Right cardiac atrium (tissue), 5 donors: Measurements from ENCODE around the gene TRIM54. TPM values are rescaled to one million over a fixed set of nuclear protein-coding genes. Genes with fewer than 3 reads are reported as not detected.
"Not testable (repeated sequence)": the region's sequence is repeated elsewhere in the genome, so short reads cannot be mapped to it uniquely, and the experiment has no call there.

Experiments used
- ATAC-seq, 2 donors: fragments of 200-7000 bp; cut with Tn5 transposase; one replicate each; pipeline versions ENCODE4 v1.8.0 to v1.9.1; 2020; ENCODE audit warnings: moderate library complexity in 2 of 2, mild to moderate bottlenecking in 1 of 2
- DNase-seq, 3 donors: peaks; one replicate each; pipeline ENCODE4 v3.0.0-alpha.2; 2020
- H3K27ac ChIP-seq: one replicate; pipeline ENCODE4 v1.5.1; 2013; ENCODE audit warnings: mild to moderate bottlenecking, low read length, control low read depth, moderate library complexity
- H3K27me3 ChIP-seq: one replicate; pipeline ENCODE4 v1.6.1; 2013; ENCODE audit not compliant: control insufficient read depth, insufficient read depth
- H3K4me1 ChIP-seq: one replicate; pipeline ENCODE4 v1.6.1; 2013; ENCODE audit warnings: low read length; ENCODE audit not compliant: control insufficient read depth, insufficient read depth
- H3K4me3 ChIP-seq: one replicate; pipeline ENCODE4 v1.5.1; 2013; ENCODE audit warnings: low read length, control low read depth
- H3K9me3 ChIP-seq: one replicate; pipeline ENCODE4 v1.6.1; 2013; ENCODE audit warnings: low read length; ENCODE audit not compliant: control insufficient read depth
- WGBS: extraction: QIAGEN DNeasy Blood & Tissue Kit; methylation state at CpG from one replicate; pipeline ENCODE4 v1.1.7; 2013; 5-methylcytosine and 5-hydroxymethylcytosine counted together
- intact Hi-C, 4 donors: fragments of 100-400 bp; cut with DNase I; formaldehyde crosslinking; loops; one replicate each; pipeline versions ENCODE4 v1.11.0 to v1.14.0; 2022 to 2023
- polyA plus RNA-seq: library from polyadenylated mRNA; stranded (reverse); fragments of 200-250 nt; gene quantifications from one replicate; pipeline ENCODE4 v1.2.3, GENCODE V29; 2013
- total RNA-seq, 4 donors: library from RNA; stranded (reverse); fragmentation: NEBNext Ultra II Directional; extraction: Animal tissue kit (Norgen Biotek cat#: 25700); gene quantifications; one replicate each; pipeline ENCODE4 v1.2.1, GENCODE V29; 2021
- donor health status: healthy with polysubstance abuse.
- donor health status: DM: no; HTN: yes; CAD: no.
- donor health status: DM: no; HTN: no; CAD: no.
- donor health status: DM: no; HTN: yes; CAD: no; lungs with severe emphysema.
- donor health status: DM: yes; HTN: yes; CAD: no.

TRIM54 gene
- total and polyA plus RNA-seq, 5 donors, result 101 to 188 (median 144) TPM

DNA sequence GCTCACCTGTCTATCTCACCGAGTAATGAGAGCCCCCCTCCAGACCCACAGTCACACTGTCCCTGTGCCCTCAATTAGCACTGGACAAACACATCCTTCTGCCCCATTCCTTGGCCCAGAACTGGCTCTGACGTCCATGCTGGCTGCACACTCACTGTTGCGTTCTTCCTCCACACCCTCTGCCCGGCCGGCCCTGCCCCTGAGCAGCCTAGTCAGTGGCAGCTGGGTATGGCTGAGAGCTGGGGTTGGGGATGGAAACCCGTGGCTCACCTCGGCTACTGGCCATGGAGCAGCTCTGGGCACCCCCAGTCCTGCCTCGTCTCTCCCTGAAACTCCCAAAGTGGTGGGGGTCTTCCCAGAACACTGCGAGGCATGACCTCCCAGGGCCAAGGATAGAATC, 32.5 kb downstream of the TRIM54 start:
- Histone ChIP-seq H3K4me3 (no peak overlapping the region), H3K27me3 (no peaks in the 10 kb centered on the region), H3K27ac (no peak overlapping the region), H3K4me1 (no peaks in the 10 kb centered on the region), H3K9me3 (no peaks in the 10 kb centered on the region)
- ATAC-seq (peak in 1 of 2 donors; percentile 8), DNase-seq (no peak)
- intact Hi-C loops, result no loop called here
- 81% methylated on average over 9 of the region's 9 CpGs for WGBS

DNA sequence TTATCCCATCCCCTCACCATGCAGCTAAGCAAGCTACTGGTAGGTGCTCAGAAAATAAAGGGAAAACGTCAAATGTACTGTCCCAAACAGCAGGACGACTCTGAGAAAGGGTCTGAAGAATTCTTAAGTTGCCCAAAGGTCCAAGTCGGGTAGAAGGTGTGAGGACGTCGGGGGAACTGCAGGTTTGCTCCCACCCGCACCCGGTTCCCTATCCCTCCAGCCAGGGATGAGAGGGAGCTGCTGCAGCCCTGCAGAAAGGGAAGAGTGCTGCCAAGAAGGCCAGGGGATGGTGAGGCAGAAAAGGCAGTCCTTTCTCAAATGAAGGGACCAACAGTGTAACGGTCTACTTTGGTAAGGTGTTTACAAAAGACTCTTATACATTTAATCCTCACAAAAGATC, 32.9 kb downstream of the TRIM54 start:
- 72% methylated on average over 8 of the region's 8 CpGs for WGBS
- Histone ChIP-seq H3K9me3 (no peaks in the 10 kb centered on the region), H3K27me3 (no peaks in the 10 kb centered on the region), H3K4me1 (no peaks in the 10 kb centered on the region), H3K27ac (no peak overlapping the region), H3K4me3 (no peak overlapping the region)
- no peak for DNase-seq
- ATAC-seq, result no peak
- intact Hi-C loops, result no loop called here

DNA sequence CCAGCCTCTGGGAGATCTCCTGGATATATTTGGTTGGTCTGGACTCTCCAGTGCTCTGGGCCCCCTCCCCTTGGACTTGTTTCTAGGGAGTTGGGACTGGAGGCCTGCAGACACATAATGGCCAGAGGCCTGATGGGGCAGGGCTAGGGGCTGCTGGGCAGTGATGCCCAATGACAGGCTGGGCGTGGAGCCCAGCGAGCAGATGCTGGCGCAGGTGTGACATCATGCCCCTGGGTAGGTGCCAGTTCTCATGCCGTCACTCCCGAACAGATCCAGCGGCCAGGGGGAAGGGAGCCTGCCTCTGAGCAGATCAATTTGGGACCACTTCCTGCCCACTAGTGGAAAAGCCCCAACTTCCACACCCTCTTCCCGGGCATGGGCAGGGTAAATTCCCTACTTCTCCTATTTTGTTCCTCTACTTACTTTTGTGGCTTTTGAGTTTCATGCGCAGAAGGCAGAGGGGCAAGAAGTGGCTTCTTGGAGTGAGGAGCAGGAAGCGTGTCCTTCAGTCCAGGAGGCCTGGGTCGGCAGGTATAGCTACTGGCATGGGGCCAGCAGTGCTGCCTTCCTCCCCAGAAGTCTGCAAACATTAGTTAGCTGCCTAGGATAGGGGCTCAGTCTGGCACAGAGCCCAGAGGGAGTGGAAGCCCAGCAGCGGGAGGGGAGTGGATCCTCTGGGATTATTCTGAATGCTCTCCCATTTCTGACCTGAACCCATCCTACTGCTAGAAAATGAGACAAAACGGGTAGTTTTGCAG, 34.6 kb downstream of the TRIM54 start:
- Histone ChIP-seq H3K4me3 (no peak overlapping the region), H3K9me3 (no peaks in the 10 kb centered on the region), H3K27me3 (no peaks in the 10 kb centered on the region), H3K4me1 (peaks cover 3% of the 10 kb centered on the region), H3K27ac (no peak overlapping the region)
- intact Hi-C loops, result no loop called here
- DNase-seq, result peak in 2 of 3 donors; percentile 23 to 65
- peak in 1 of 2 donors; percentile 18 for ATAC-seq
- 78% methylated on average over 12 of the region's 12 CpGs for WGBS

DNA sequence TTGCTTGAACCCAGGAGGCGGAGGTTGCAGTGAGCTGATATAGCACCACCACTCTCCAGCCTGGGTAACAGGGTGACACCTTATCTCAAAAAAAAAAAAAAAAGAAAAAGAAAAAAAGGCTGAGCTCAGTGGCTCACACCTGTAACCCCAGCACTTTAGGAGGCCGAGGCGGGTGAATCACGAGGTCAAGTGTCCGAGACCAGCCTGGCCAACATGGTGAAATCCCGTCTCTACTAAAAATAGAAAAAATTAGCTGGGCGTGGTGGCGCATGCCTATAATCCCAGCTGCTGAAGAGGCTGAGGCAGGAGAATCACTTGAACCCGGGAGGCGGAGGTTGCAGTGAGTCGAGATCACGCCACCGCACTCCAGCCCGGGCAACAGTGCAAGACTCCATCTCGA, 37.6 kb downstream of the TRIM54 start:
- H3K4me3 ChIP-seq, H3K9me3 ChIP-seq, H3K27ac ChIP-seq, H3K27me3 ChIP-seq, intact Hi-C loops, ATAC-seq, H3K4me1 ChIP-seq: not testable (repeated sequence)
- DNase-seq, result peak in 1 of 3 donors; percentile 40
- 91% methylated on average over 15 of the region's 15 CpGs for WGBS

DNA sequence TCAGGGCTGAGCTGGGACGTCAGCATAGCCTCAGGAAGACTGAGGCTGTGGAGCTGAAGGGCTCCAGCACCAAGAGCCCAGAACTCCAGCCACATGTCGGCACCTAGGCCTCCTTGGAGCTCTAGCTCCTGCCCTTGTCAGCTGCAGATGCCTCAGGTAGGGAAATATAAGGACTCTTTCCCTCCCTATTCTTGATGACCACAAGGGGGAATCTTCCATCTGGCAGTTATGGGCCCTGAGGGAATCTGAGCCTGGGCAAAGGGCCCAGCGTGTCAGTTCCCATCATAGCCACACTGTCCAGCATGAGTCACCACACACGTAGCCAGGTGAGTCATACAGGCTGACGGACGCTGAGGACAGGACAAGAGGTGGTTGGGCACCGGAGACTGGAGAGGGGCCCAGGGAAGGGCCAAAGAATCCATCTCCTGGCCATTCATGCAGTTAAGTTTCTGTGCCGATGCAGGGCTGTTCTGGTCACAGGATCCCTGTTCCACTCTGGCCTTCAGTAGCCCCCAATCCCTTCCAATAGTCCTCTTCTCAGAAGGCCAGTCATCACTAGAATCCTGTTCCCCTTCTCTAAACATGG, 38.8 kb downstream of the TRIM54 start:
- H3K27me3 ChIP-seq, result no peaks in the 10 kb centered on the region
- intact Hi-C loops, result no loop called here
- WGBS, result 49% methylated on average over 8 of the region's 8 CpGs
- peak; percentile 55 to 70 for ATAC-seq
- H3K4me3 ChIP-seq, result no peak overlapping the region
- H3K4me1 ChIP-seq, result peaks cover 9% of the 10 kb centered on the region
- DNase-seq, result peak; percentile 65 to 76 (median 74)
- H3K27ac ChIP-seq, result peak overlapping the region; percentile 62
- H3K9me3 ChIP-seq, result no peaks in the 10 kb centered on the region

DNA sequence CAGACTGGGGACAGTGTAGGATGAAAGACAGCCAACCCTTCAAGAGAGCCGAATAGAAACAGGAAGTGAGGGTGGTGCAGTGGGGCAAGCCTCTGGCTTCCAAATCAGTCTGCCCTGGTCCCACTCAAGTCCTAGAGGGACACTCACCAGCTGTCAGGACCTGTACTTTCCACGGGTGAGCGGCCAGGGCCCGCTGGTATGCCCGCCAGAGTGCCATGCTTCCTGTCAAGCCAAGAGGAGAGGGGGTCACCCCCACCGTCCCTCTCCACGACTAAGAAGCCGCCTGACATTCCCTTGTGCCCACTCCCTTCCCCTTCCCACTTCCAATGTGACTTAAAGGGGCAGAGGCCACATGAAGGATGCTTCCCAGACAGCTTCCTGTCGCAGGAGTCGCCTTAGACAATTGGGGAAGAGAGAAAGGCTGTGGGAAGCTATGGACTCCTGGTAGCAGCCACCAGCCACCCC, 40.1 kb downstream of the TRIM54 start:
- 4% methylated on average over 10 of the region's 10 CpGs for WGBS
- no peaks in the 10 kb centered on the region for H3K27me3 ChIP-seq
- peak overlapping the region; percentile 75 for H3K4me3 ChIP-seq
- ATAC-seq, result peak; percentile 20 to 22
- peak in 1 of 3 donors; percentile 33 for DNase-seq
- H3K9me3 ChIP-seq, result no peaks in the 10 kb centered on the region
- peaks cover 9% of the 10 kb centered on the region for H3K4me1 ChIP-seq
- H3K27ac ChIP-seq, result peak overlapping the region; percentile 56
- intact Hi-C loops, result no loop called here

DNA sequence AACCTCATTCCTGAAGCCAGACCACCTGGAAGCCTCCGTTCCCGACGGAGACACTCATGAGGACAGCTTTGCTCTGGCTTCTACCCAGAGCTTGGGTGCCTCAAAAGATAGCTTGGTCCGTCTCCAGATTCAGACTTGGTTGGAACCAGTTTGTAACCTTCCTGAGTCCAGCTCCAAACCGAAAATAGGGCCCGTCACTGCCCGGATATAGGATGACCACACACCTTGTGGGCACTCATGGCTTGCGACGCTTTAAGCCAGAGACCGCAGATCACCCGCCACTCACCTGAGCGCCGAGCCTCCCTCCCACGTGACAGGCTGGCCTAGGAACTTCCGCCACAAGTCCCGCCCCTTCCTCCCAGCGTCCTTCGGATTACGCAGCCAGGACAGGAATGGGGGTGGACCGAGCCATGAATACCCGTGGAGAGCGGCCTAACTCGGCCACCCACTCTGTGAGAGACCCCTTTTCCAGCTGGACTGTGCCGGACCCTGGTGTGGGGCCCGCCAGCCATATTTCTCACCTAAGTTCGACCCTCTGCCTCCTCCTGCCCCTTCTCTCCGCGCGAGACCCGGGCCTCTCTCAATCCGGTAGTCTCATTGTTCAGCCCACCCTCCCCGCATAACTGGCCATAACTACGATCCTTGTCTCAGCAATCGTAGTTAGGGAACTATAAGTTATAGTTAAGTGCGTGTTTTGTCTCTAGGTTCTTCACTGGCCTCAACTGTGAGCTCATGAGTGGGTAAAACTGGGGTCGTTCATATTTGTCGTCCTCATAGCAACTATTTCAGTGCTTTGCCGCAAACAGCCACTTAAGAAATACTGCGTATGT, 40.8 kb downstream of the TRIM54 start, which contains the start of gene MPV17:
Gene MPV17 (minus strand): TSS at position 332 of the 830 bp plus-strand sequence. CDS start 580 bp downstream, outside the sequence.
- peak; percentile 95 to 97 for ATAC-seq
- H3K27ac ChIP-seq, result peak within 1 kb of the TSS; percentile 93
- peak within 1 kb of the TSS; percentile 75 for H3K4me3 ChIP-seq
- peak; percentile 93 to 96 (median 95) for DNase-seq
- peaks cover 9% of the 10 kb centered on the region for H3K4me1 ChIP-seq
- H3K27me3 ChIP-seq, result no peaks in the 10 kb centered on the region
- intact Hi-C loops, result no loop called here
- under 1% methylated on average over 39 of the region's 39 CpGs for WGBS
- no peaks in the 10 kb centered on the region for H3K9me3 ChIP-seq

DNA sequence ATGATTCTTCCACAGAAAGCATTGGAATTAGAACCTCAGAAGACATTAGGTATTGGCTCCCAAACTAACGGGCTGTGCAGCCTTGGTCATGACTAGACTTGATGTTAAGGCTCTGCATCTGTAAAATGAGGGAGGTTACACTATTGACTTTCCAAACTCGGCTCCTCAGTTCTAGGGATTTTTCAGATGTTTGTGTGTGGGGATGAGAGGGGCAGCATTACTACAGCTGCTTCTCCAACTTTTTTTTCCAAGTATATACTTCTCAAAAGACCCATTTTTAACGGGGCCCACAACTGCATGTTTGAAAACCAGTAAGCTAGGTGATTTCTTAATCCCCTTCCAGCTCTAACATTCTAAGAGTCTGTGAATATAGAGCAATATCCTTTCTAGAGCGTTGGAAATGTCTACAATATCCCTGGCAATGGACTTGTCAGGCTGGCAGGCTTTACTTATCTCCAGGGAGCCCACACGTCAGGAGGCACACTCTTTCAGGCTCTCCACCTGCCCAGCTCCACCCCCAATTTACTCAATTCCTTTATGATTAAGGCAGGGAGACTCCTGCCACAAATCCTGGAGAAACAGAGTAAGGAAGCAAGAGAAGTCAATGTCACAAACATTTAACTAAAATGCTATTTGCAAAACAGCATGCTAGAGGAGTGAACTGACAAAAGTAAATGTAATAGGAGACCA, 41.5 kb downstream of the TRIM54 start:
- DNase-seq (no peak), ATAC-seq (no peak)
- peak overlapping the region; percentile 93 for H3K27ac ChIP-seq
- H3K4me1 ChIP-seq, result peaks cover 9% of the 10 kb centered on the region
- H3K4me3 ChIP-seq, result peak overlapping the region; percentile 75
- 25% methylated on average over 5 of the region's 5 CpGs for WGBS
- H3K27me3 ChIP-seq, result no peaks in the 10 kb centered on the region
- no peaks in the 10 kb centered on the region for H3K9me3 ChIP-seq
- intact Hi-C loops, result no loop called here

DNA sequence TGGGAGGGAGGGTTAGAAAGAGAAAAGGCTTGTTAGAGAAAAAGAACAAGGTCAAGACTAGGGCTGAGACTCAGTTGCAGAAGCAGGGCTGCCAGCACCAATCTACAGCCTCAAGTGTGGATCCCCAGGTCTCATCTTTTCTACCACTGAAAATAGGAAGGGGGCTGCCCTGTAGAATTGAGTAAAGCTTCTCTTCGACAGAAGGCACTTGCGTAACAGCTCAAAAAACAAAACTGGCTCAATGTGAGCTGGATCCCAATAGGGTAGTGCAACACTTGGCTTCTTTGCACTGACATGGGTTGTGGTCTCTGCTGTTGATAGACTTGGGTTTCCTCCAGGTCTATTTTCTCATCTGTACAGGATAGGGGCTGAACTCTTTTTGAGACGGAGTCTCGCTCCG, 42.5 kb downstream of the TRIM54 start:
- ATAC-seq, result no peak
- H3K27me3 ChIP-seq, result no peaks in the 10 kb centered on the region
- H3K27ac ChIP-seq, result no peak overlapping the region

DNA sequence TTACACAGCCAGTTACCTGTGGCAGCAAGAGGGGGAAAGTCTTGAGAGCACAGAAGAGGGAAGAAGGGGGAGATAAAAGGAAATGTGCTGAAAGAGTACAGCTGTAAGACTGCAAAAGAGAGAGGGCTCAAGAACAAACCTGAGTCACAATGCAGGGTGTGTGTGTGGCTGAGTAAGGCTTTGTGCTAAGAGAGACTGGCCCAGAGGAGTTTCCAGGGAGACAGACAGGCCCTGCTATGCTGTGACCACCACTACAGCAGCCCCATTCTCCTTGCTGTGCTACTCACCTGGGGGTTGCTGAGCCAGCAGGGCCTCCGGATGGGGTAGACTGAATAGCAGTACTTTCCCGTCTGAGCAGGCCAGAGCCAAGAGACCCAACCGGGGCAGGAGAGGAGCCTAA, 53.1 kb downstream of the TRIM54 start:
- no peak for DNase-seq
- Histone ChIP-seq H3K27ac (no peak overlapping the region), H3K27me3 (no peaks in the 10 kb centered on the region), H3K4me3 (no peak overlapping the region), H3K4me1 (no peaks in the 10 kb centered on the region), H3K9me3 (no peaks in the 10 kb centered on the region)
- WGBS, result 89% methylated on average over 3 of the region's 3 CpGs
- no peak for ATAC-seq
- intact Hi-C loops, result no loop called here

More for the DNA sequence above, 42.5 kb downstream of the TRIM54 start:
- Histone ChIP-seq H3K4me3 (no peak overlapping the region), H3K4me1 (peaks cover 9% of the 10 kb centered on the region), H3K9me3 (no peaks in the 10 kb centered on the region)
- intact Hi-C loops, result no loop called here
- WGBS, result 90% methylated on average over 5 of the region's 5 CpGs
- DNase-seq, result no peak
